ENCODE data around the gene PRDM8. TPM values are rescaled to one million over a fixed set of nuclear protein-coding genes. Genes with fewer than 3 reads are reported as not detected.

PRDM8 gene
- total and polyA plus RNA-seq, 2 of the 4 experiments (the other 2 are of a cell fraction) = 5.7 to 15.8 TPM

- ATAC-seq (ENCODE audit: low read depth) = no peak
- Histone ChIP-seq H4K8ac (ENCODE audit: low read depth in 2 of 2, low read length in 2 of 2) (no peak overlapping the region), H3K14ac (replicated peaks; ENCODE audit: low read depth, low read length) (0 out of 2 replicates have a peak overlapping the region, but pooled peaks have one; percentile 16), H3K23ac (ENCODE audit: low read depth, low read length) (0 out of 2 replicates have a peak overlapping the region, but pooled peaks have one; percentile 39), H3K27me3 (ENCODE audit: control insufficient read depth, insufficient read depth, low read length) (no peaks in the 10 kb centered on the region), H3K36me3 (ENCODE audit: control insufficient read depth, insufficient read depth, low read length) (no peaks in the 10 kb centered on the region; the same call in 1 of the 2 replicates), H3K4me2 (ENCODE audit: low read depth, low read length) (no peak overlapping the region), H3K9ac (ENCODE audit: low read depth, low read length) (no peak overlapping the region), H4K91ac (ENCODE audit: insufficient read depth, low read depth, low read length) (no peak overlapping the region; the same call in 1 of the 2 replicates), H2AK5ac (ENCODE audit: low read depth, low read length) (peak overlapping the region; percentile 8; the same call in 1 of the 2 replicates), H2BK5ac (ENCODE audit: low read depth, low read length, poor library complexity, severe bottlenecking) (no peak overlapping the region), H3K4me3 (ENCODE audit: insufficient read depth, low read depth, low read length) (no peak overlapping the region), H3K27ac (ENCODE audit: insufficient read depth, low read length) (no peak overlapping the region), H3K9me1 (ENCODE audit: insufficient read depth, low read length) (peaks cover 13% of the 10 kb centered on the region), H2AFZ (replicated peaks; ENCODE audit: low read length, poor library complexity) (peak overlapping the region; percentile 2), H3K4ac (ENCODE audit: low read depth, low read length) (no peak overlapping the region), H3K79me1 (ENCODE audit: low read depth in 1 of 2, low read length in 2 of 2) (peaks cover 4 to 30% of the 10 kb centered on the region in 2 experiments; a peak in 2 of 4 replicates), H4K20me1 (ENCODE audit: insufficient read depth, low read length) (0 out of 2 replicates have a peak, but pooled peaks cover 4% of the 10 kb centered on the region), H2BK20ac (ENCODE audit: low read depth, low read length) (no peak overlapping the region), H4K5ac (ENCODE audit: low read depth, low read length) (no peak overlapping the region), H3K9me3 (ENCODE audit: control insufficient read depth, insufficient read depth, low read length) (no peaks in the 10 kb centered on the region), H2BK120ac (ENCODE audit: low read depth, low read length) (0 out of 2 replicates have a peak overlapping the region, but pooled peaks have one; percentile 28), H3K56ac (ENCODE audit: extremely low read depth, insufficient read depth, low read length) (no peak overlapping the region), H3K4me1 (ENCODE audit: control insufficient read depth, insufficient read depth, low read length) (peaks cover 2% of the 10 kb centered on the region; the same call in 1 of the 2 replicates), H2AK9ac (replicated peaks; ENCODE audit: low read depth, low read length, poor library complexity) (no peak overlapping the region), H2BK15ac (ENCODE audit: low read depth, low read length) (no peak overlapping the region), H3K18ac (ENCODE audit: low read depth, low read length) (no peak overlapping the region)
- no peak for TF ChIP-seq CHD1 (IDR thresholded peaks at IDR 0.05; ENCODE audit: low read depth, low read length)
- TF ChIP-seq POLR2A (IDR thresholded peaks at IDR 0.05; ENCODE audit: low read depth, low read length) = no peak
- TF ChIP-seq ELK1 (IDR thresholded peaks at IDR 0.05; ENCODE audit: borderline replicate concordance, low read depth, low read length) = no peak
- TF ChIP-seq FOS (IDR thresholded peaks at IDR 0.05; ENCODE audit: low read depth, low read length) = no peak
- TF ChIP-seq SMC3 (IDR thresholded peaks at IDR 0.05; ENCODE audit: low read depth, low read length) = no peak
- no peak for TF ChIP-seq NFE2L2 (IDR thresholded peaks at IDR 0.05; ENCODE audit: low read depth, low read length)
- TF ChIP-seq CTCF (conservative IDR thresholded peaks at IDR 0.05; ENCODE audit: low read depth, low read length) = no peak
- no TSS peak for BruUV-seq (replicated peaks)
- in situ Hi-C loops (cut with MboI; ENCODE audit: low sequenced_read_pairs) = loop anchor here (25.0 kb wide), 1 partner anchor 1169 kb away; no protein-coding TSS in a partner anchor
- CTCF ChIA-PET = interaction anchor here (0.5 to 0.8 kb wide), 2 partner anchors 116 to 845 kb away, joined by 3 read pairs; no protein-coding TSS in a partner anchor
- WGBS, 2 experiments (ENCODE audit: extremely low coverage in 2 of 2, insufficient read length in 1 of 2) = 70% methylated on average over 9 of the region's 29 CpGs; no CpG with 5 or more reads in 1 of the 2 experiments
- POLR2A ChIA-PET (ENCODE audit: unreplicated experiment) = no interaction called here
- intact Hi-C loops (cut with micrococcal nuclease) = loop anchor here (10.0 kb wide), 1 partner anchor 632 kb away; no protein-coding TSS in a partner anchor
- DNase-seq = peak; percentile 60
- dilution Hi-C loops (cut with HindIII; ENCODE audit: low sequenced_read_pairs, unreplicated experiment) = no loop called here
These were observed 9.3 kb downstream of the PRDM8 start for GRCh38 chr4:80206521-80207171.
